Panc1 (cell line): ENCODE results near the gene CDS2. TPM values are rescaled to one million over a fixed set of nuclear protein-coding genes. Genes with fewer than 3 reads are reported as not detected.

Source experiments
- ATAC-seq: fragments of 200-7000 bp; cut with Tn5 transposase; 2 replicates; pipeline ENCODE4 v1.9.1; 2020; ENCODE audit warnings: mild to moderate bottlenecking, moderate library complexity
- BruUV-seq: library from RNA; stranded (reverse); fragments of 400-500 nt; replicated peaks from 2 replicates; lab custom pipeline; 2021; lab: Mats Ljungman, UMichigan
- CTCF ChIA-PET: fragments of 300-600 bp; sonication (Branson Sonifier 250); formaldehyde crosslinking; loops from one replicate; lab custom pipeline; 2022; ENCODE audit warnings: antibody characterized with exemption; lab: Charles Lee
- POLR2A ChIA-PET: fragments of 300-600 bp; sonication (Branson Sonifier 250); formaldehyde crosslinking; loops from one replicate; lab custom pipeline; 2022; ENCODE audit warnings: antibody characterized with exemption; lab: Charles Lee
- DNase-seq: peaks from one replicate; pipeline ENCODE4 v3.0.0-alpha.2; 2010; ENCODE audit warnings: low read depth, low spot score
- H3K27ac ChIP-seq: 2 replicates; pipeline ENCODE4 v1.5.1; 2011; ENCODE audit warnings: mild to moderate bottlenecking, low read length, inconsistent platforms
- H3K27me3 ChIP-seq: fragments of 200-500 bp; sonication (Bioruptor generic); 2 replicates; pipeline ENCODE4 v1.6.0; 2014; ENCODE audit warnings: low read length, inconsistent platforms; ENCODE audit not compliant: control insufficient read depth, insufficient read depth
- H3K36me3 ChIP-seq: fragments of 200-500 bp; sonication (Bioruptor generic); 2 replicates; pipeline ENCODE4 v1.5.1; 2014; ENCODE audit warnings: inconsistent platforms, mild to moderate bottlenecking, low read length, moderate library complexity; ENCODE audit not compliant: control insufficient read depth, insufficient read depth
- H3K4me1 ChIP-seq: 2 replicates; pipeline ENCODE4 v1.5.1; 2011; ENCODE audit warnings: inconsistent platforms, mild to moderate bottlenecking, low read length, moderate library complexity; ENCODE audit not compliant: control insufficient read depth, insufficient read depth
- H3K4me3 ChIP-seq, 2 experiments: 2 replicates each; pipeline ENCODE4 v1.5.1; 2011 to 2012; ENCODE audit warnings: low read depth in 2 of 2, low read length in 2 of 2, mild to moderate bottlenecking in 2 of 2, inconsistent platforms in 1 of 2, moderate library complexity in 1 of 2
- H3K9me3 ChIP-seq: fragments of 200-500 bp; sonication (Bioruptor generic); 2 replicates; pipeline ENCODE4 v1.5.1; 2014; ENCODE audit warnings: low read depth, mild to moderate bottlenecking, inconsistent platforms, low read length, moderate library complexity; ENCODE audit not compliant: control insufficient read depth, insufficient read depth
- CTCF ChIP-seq: fragments of 450-650 bp; IDR thresholded peaks from 2 replicates; pipeline ENCODE4 v1.5.1; 2017; ENCODE audit warnings: mild to moderate bottlenecking
- POLR2AphosphoS5 ChIP-seq: IDR thresholded peaks from 2 replicates; pipeline ENCODE4 v1.6.1; 2012; ENCODE audit warnings: mild to moderate bottlenecking, low read depth, low read length, moderate library complexity
- REST ChIP-seq, 2 experiments: IDR thresholded peaks; 2 replicates each; pipeline ENCODE4 v1.6.1; 2011 to 2012; ENCODE audit warnings: low read depth in 2 of 2, control low read depth in 1 of 2, low read length in 1 of 2, mild to moderate bottlenecking in 1 of 2, moderate library complexity in 1 of 2; ENCODE audit not compliant: insufficient read depth in 1 of 2
- SIN3A ChIP-seq: IDR thresholded peaks from 2 replicates; pipeline ENCODE4 v1.6.1; 2012; ENCODE audit warnings: low read depth, mild to moderate bottlenecking, low read length, moderate library complexity, borderline replicate concordance; ENCODE audit not compliant: insufficient read depth
- TCF7L2 ChIP-seq: IDR thresholded peaks from 2 replicates; pipeline ENCODE4 v1.6.1; 2011; ENCODE audit warnings: mild to moderate bottlenecking, low read depth, low read length, inconsistent platforms
- in situ Hi-C: cut with HindIII; loops from 2 replicates; pipeline ENCODE4 v1.10.0; 2016; ENCODE audit warnings: low sequenced_read_pairs, low pct_unique_long_range_greater_than_20kb
- intact Hi-C: fragments of 100-400 bp; cut with micrococcal nuclease; formaldehyde crosslinking; loops from one replicate; pipeline ENCODE4 v1.10.0; 2022; ENCODE audit not compliant: unreplicated experiment
- total RNA-seq: library from RNA; stranded (reverse); gene quantifications from one replicate; pipeline ENCODE4 v1.2.1, GENCODE V29; 2021; ENCODE audit not compliant: unreplicated experiment

The CDS2 gene
- total RNA-seq, 1 experiment from 2014 or later: 54.0 TPM

DNA sequence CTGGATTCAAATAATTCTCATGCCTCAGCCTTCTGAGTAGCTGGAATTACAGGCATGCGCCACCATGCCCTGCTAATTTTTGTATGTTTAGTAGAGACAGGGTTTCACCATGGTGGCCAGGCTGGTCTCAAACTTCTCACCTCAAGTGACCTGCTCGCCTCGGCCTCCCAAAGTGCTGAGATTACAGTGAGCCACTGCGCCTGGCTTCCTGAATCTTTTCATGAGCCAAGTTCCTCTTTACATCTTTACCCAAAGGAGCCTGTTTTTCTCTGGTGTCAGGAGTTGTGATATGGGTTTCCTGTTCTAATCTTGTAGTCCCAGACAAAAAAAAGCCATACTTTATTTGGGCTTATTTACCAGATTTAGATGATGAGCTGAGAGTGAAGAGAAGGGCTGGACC lies 41.4 kb upstream of the CDS2 start:
- TF ChIP-seq SIN3A: no peak
- TF ChIP-seq POLR2AphosphoS5: no peak
- TF ChIP-seq TCF7L2: no peak
- no peak for TF ChIP-seq CTCF
- TF ChIP-seq REST (IDR thresholded peaks at IDR 0.05; ENCODE audit: insufficient read depth in 1 of 2, low read depth in 2 of 2, low read length in 1 of 2): no peak
- POLR2A ChIA-PET: no interaction called here
- no peak for ATAC-seq
- H3K4me1 ChIP-seq: no peaks in the 10 kb centered on the region
- DNase-seq: no peak
- intact Hi-C loops (no loop called here), in situ Hi-C loops (no loop called here)
- CTCF ChIA-PET: no interaction called here
- no peak overlapping the region for H3K4me3 ChIP-seq
- BruUV-seq: no TSS peak
- H3K9me3 ChIP-seq: no peaks in the 10 kb centered on the region
- no peak overlapping the region for H3K27ac ChIP-seq
- no peaks in the 10 kb centered on the region for H3K27me3 ChIP-seq
- no peaks in the 10 kb centered on the region for H3K36me3 ChIP-seq

- intact Hi-C loops (no loop called here), in situ Hi-C loops (no loop called here)
- no peaks in the 10 kb centered on the region for H3K36me3 ChIP-seq
- no peak overlapping the region for H3K4me3 ChIP-seq
- H3K4me1 ChIP-seq: no peaks in the 10 kb centered on the region
- BruUV-seq: no TSS peak
- H3K27ac ChIP-seq: no peak overlapping the region
- DNase-seq: no peak
- H3K27me3 ChIP-seq: no peaks in the 10 kb centered on the region
- TF ChIP-seq TCF7L2 (no peak), CTCF (no peak), SIN3A (no peak), POLR2AphosphoS5 (no peak), REST (IDR thresholded peaks at IDR 0.05; ENCODE audit: insufficient read depth in 1 of 2, low read depth in 2 of 2, low read length in 1 of 2) (no peak)
- H3K9me3 ChIP-seq: no peaks in the 10 kb centered on the region
- ATAC-seq: no peak
- CTCF ChIA-PET: no interaction called here
- POLR2A ChIA-PET: no interaction called here
Measured at GRCh38 chr20:5088688-5089087, 38.1 kb upstream of the CDS2 start.
